OCI-M2 (cell line): Measurements from ENCODE around the gene PRSS33.

Experiments used
- DNase-seq: peaks from one replicate; lab custom pipeline; 2025; ENCODE audit not compliant: unreplicated experiment; lab: John Stamatoyannopoulos, UW

The PRSS33 gene

DNA sequence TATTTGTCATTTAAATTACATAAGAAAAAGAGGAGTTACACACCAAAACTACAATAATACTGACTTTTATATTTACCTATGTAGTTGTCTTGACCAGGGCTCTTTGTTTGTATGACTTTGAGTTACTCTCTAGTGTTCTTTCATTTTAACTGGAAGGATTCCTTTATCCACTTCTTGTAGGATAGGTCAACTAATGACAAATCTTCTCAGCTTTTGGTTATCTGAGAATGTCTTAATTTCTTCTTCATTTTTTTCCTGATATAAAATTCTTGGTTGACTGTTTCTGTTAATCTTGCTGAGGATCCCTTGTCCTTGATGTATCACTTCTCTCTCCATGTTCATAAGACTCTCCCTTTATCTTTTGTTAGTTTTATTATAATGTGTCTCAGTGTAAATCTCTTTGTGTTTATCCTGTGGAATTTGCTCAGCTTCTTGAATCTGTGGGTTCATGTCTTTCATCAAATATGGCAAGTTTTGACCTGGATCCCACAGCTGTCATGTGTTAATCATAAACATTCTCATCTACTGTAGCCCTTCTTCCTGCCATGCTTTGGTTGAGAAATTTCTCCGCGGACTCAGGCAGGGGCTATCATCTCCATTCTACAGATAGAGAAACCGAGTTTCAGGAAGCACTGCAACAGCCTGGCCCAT, 16.3 kb upstream of the PRSS33 start:
- no peak for DNase-seq

DNA sequence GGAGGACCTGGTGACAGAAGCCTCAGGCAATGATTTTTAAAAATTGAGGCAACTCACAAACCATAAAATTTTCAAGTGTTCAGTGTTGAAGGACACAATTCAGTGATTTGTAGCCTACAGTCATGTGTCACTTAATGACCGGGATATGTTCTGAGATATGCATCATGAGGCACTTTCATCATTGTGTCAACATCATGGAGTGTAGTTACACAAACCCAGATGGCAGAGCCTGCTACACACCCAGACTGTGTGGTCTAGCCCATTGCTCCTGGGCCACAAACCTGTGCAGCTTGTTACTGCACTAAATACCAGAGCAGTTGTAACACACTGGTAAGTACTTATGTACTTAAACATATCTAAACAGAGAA, 12.5 kb upstream of the PRSS33 start:
- DNase-seq, result no peak

DNA sequence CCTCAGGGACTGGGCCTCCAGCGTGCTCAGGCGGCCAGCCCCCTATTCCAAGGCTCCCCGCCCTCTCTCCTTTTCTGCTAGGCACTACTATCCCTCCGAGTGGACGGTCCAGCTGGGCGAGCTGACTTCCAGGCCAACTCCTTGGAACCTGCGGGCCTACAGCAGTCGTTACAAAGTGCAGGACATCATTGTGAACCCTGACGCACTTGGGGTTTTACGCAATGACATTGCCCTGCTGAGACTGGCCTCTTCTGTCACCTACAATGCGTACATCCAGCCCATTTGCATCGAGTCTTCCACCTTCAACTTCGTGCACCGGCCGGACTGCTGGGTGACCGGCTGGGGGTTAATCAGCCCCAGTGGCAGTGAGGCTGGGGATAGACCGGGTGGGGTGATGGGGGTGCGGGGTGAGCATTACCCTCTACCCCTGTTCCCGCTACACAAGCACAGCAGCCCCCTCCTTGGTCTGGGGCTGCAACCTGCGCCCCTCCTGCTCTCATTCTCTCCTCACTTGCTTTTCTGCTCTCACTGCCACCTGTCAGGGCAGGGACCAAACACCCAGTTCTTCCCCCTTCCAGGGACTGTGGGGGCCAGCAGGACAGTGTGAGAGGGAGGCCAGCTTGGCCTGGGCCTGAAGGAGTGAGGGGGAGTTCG, 12.0 kb upstream of the PRSS33 start:
- no peak for DNase-seq

DNA sequence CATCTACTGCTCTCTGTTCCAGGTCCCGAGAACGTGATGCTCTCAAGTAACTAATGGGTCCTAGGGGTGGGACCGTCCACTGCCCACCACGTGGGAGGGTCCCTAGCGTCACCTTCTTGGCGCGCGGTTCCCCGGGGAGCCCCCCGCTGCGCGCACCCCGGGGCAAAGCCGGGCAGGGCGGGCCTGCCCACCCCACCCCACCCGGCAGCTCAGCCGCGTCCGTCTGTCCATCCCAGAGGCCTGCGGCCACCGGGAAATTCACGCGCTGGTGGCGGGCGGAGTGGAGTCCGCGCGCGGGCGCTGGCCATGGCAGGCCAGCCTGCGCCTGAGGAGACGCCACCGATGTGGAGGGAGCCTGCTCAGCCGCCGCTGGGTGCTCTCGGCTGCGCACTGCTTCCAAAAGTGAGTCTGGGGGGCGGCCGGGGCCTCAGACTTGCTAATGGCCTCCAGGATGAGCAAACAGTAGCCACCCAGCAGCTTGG, 11.4 kb upstream of the PRSS33 start:
- no peak for DNase-seq

DNA sequence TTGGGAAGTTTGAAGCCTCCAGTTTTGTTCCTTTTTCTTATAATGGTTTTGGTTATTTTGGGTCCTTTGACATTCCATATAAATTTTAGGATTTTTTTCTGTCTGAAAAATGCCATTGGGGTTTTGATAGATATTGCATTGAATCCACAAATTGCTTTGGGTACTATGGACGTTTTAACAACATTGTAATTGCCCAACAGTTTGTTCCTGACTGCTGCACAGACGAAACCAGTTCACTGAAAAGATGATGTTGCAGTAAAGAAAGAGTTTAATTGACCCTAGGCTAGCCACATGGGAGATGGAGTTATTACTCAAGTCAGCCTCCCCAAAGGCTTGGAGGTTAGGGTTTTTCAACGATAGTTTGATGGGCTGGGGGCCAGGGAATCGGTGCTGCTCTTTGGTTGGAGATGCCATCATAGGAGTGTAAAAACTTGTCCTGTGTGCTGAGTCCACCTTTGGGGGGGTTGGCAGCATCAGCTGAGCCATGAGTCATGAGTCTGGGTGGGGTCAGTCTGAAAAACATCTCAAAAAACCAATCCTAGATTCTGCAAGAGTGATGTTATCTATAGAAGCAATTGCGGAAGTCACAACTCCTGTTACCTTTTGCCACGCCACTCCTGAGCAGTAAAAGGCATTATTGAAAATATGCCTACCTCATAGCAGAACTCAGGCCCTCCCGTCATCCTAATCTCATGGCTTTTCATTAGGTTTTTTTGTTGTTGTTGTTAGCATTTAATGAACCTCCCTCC, 8.2 kb upstream of the PRSS33 start:
- DNase-seq, result no peak

DNA sequence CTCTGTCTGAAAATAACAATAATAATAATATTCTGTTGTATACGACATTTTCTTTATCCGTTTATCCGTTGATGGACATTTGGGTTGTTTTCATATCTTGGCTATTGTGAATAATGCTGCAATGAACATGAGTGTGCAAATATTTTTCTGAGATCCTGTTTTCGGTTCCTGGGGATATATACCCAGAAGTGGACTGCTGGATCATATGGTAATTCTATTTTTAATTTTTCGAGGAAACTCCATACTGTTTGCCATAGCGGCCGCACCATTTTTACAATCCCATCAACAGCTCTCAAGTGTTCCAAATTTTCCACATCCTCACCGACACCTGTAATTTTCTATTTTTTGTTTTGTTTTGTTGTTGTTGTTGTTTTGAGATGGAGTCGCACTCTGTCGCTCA, 5.6 kb upstream of the PRSS33 start:
- no peak for DNase-seq

DNA sequence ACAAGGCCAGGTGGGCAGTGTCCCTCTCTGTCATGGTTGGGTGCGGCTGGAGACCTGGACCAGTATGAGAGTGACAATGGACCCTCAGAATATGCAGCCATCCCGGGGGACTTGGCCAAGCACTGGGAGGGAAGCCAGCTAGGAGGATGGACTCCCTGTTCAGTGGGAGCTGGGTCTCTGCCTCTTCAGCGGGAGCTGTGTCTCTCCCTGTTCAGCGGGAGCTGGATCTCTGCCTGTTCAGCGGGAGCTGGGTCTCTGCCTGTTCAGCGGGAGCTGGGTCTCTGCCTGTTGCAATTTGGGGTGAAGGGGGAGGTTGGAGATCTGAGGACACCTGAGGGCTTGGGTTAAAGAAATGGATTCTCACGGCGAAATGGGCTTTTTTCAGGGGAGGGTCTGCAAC, 3.8 kb upstream of the PRSS33 start:
- no peak for DNase-seq

GRCh38 chr16:2790631-2791030, 3.3 kb upstream of the PRSS33 start:
- DNase-seq, result no peak

DNA sequence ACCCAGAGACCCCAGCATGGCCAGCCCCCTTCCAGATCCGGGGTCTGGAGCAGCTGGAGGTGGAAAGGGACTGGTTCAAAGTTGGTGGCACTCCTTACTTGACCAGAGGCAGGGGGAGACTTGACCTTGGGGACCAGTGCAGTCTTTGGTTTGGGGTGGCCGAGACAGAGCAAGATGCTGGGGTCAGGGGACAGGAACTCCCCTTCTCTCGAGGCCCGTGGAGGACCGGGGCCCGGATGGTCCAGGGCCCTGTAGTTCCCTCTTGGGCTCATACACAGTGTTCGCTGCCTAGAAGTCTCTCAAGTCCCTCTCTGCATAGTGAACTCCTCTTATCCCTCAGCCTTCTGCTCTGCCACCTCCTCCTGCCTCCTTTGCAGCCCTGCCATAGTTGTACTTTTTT, 601 bp upstream of the PRSS33 start:
- no peak for DNase-seq

- DNase-seq, result no peak
Measured at GRCh38 chr16:2786826-2787151, 571 bp downstream of the PRSS33 start.

DNA sequence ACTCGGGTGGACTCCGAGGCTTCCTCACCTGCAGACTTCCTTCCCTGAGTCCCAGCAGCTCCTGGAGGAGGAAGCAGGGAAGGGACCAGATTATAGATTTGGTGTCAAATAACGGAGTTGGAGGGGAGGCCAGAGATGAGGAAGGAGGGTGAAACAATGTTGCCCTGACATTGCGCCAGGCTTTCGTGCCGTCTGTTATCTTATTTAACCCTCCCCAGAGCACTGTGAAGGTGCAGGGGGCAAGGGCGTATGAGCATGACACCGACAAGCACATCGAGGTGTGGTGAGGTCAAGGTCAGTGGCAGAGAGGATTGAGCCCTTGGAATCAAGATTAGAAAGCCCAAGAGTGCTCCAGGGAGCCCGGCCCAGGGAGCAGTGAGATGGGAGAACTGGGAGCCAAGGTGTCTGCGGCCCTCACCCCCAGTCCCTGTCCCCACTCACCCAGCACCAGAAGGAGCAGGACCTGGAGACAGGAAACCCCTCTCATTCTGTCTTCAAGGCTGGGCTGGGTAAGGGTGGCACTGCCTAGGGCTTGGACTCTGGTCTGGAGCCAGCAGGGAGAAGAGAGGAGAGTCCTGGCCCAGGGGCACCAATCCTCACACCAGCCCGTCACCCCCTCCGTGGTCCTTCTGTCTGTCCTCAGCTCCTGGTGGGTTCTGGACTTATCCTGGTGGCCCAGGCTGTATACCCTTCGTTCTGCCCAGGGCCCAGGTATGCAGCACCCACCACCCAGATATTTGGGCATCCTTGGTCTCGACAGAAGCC, 1.1 kb downstream of the PRSS33 start:
- no peak for DNase-seq

- DNase-seq, result no peak
Measured at GRCh38 chr16:2785101-2785991, 2.0 kb downstream of the PRSS33 start.

GRCh38 chr16:2784358-2785100, 2.8 kb downstream of the PRSS33 start:
- no peak for DNase-seq

DNA sequence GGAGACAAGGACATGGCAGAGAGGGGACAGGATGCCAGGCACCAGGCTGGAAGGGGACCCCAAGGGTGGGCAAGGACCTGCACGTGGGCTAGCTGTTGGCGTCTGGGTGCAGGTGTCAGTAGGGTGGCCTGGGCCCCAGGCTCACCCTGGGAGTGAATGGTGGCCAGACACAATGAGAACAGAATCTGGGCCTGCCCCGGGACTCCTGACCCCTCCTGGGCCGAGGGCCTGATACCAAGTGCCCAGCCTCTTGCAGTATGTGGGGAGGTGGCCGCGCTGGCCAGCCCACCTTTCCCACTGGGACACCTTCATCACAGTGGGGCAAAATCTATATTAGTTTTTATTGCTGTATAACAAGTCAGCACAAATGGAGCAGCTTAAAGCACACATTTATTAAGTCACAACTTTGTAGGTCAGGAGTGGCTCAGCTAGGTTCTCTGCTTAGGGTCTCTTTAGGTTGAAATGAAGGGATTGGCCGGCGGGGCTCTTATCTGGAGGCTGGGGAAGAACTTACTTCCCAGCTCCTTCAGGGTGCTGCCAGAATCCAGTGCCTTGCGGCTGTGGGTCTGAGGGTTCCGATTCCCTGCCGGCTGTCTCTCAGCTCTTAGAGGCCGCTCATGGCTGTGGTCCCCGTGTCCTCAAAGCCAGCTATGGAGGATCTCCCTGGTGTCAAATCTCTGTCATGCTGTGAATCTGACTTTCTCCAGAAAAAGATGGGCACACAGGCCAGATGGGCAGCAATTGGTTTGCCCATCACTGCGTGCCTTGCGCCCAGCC, 3.6 kb downstream of the PRSS33 start:
- DNase-seq, result no peak

DNA sequence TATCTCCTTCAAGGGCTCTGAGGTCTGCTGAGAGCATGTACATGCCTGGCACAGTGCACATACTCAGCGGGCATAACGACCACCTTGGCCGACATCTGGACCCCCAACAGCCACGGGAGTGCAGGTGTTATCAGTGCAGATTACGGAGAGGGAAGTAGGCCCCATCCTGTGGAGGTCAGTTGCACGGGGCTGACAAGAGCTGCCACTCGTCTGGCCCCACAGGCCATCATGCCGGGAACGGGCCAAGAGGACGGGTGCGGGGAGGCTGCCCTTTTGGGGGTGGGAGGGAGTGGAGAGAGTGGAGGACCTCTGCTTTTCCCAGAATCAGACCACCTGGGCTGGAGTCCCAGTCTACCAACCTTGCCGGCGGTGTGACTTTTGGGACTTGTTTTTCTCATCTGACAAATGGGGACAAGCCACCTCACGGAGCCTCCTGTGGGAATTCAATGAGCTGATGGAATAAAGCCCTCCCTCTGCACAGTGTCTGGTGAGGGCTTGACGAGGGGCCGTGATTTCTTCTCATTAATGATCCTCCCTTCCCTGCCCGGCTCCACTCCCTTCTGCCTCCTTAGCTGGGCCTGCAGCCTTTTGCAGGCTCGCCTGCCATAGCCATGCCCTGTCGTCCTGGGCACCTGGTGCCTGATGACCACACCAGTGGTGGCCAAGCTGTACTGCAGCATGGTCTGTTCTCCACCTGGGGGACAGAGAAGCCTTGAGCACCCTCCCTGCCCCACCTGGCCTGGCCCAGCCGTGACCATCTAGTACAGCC, 4.6 kb downstream of the PRSS33 start:
- no peak for DNase-seq

DNA sequence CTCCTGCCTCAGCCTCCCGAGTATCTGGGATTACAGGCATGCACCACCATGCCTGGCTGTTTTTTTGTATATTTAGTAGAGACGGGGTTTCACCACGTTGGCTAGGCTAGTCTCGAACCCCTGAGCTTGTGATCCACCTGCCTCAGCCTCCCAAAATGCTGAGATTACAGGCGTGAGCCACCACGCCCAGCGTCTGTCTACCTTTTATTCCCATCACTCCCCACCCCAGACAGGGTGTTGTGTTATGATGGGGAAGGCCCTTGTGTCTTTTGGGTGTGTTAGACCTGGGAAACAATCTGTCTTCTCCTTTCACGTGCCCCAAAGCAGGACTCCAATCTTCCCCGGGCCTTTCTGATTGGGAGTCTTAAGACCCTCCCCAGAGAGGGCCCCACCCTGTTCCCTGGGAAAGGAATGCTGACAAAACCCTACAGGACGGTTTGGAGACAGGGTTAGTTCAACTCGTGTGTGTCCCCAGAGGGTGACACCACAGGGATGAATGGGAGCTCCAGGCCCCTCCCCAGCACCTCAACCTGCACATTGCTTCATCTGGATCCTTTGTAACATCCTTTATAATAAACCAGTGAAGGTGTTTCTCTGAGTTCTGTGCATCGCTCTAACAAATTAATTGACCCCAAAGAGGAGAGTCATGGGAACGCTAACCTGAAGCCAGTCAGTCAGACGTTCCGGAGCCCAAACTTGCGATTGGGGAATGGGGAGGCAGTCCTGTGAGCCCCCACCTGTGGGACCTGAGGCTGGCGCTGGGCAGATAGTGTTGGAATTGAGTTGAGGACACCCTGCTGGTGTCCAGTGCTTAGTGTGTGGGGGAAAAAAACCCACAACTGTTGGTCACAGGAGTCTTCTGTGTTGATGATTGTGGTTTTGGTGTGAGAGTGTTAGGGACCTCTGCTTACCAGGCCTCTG, 7.1 kb downstream of the PRSS33 start:
- DNase-seq, result no peak

- no peak for DNase-seq
Measured at GRCh38 chr16:2779151-2779920, 8.0 kb downstream of the PRSS33 start.
